AG09309 (cell line): Measurements from ENCODE around the gene CYS1.

Source experiments
- DNase-seq: peaks from one replicate; pipeline ENCODE4 v3.0.0-alpha.2; 2010; ENCODE audit warnings: low read depth
- H3K4me3 ChIP-seq: 2 replicates; pipeline ENCODE4 v1.5.1; 2011; ENCODE audit warnings: mild to moderate bottlenecking, low read depth, low read length, moderate library complexity; ENCODE audit not compliant: control insufficient read depth
- CTCF ChIP-seq: IDR thresholded peaks from 2 replicates; pipeline ENCODE4 v1.5.1; 2011; ENCODE audit warnings: mild to moderate bottlenecking, low read depth, low read length, inconsistent platforms; ENCODE audit not compliant: insufficient read depth, control insufficient read depth; ENCODE audit errors: missing control alignments

Gene CYS1

GRCh38 chr2:10058251-10059015 is 21.8 kb downstream of the CYS1 start:
- DNase-seq, result no peak

GRCh38 chr2:10057231-10058107 is 22.7 kb downstream of the CYS1 start:
- H3K4me3 ChIP-seq, result peak overlapping the region; percentile 1
- TF ChIP-seq CTCF, result no peak
- peak; percentile 24 for DNase-seq

More at GRCh38 chr2:10058251-10059015, 21.8 kb downstream of the CYS1 start:
- TF ChIP-seq CTCF, result no peak
- no peak overlapping the region for H3K4me3 ChIP-seq

- H3K4me3 ChIP-seq, result no peak overlapping the region
- no peak for TF ChIP-seq CTCF
- DNase-seq, result no peak
Measured at GRCh38 chr2:10056439-10056838, 23.8 kb downstream of the CYS1 start.

- no peak overlapping the region for H3K4me3 ChIP-seq
- DNase-seq, result no peak
- no peak for TF ChIP-seq CTCF
Measured at GRCh38 chr2:10054976-10055375, 25.2 kb downstream of the CYS1 start.

GRCh38 chr2:10054424-10054823 is 25.8 kb downstream of the CYS1 start:
- no peak for TF ChIP-seq CTCF
- no peak for DNase-seq

GRCh38 chr2:10053351-10053750 is 26.9 kb downstream of the CYS1 start:
- no peak overlapping the region for H3K4me3 ChIP-seq
- no peak for TF ChIP-seq CTCF
- DNase-seq, result no peak

More at GRCh38 chr2:10054424-10054823, 25.8 kb downstream of the CYS1 start:
- no peak overlapping the region for H3K4me3 ChIP-seq
